Measurements from ENCODE around the gene VMA21. TPM values are rescaled to one million over a fixed set of nuclear protein-coding genes. Genes with fewer than 3 reads are reported as not detected.

VMA21 gene
- total RNA-seq, 1 experiment from 2014 or later = 77.2 TPM

Other genes starting within 250 kb of the VMA21 start
- not detected in 2 replicates for gene GPR50, start 220.6 kb upstream of the VMA21 start, total RNA-seq (2014; rRNA removed; shearing (Covaris generic))
- gene PASD1, start 166.5 kb downstream of the VMA21 start, total RNA-seq (2014; rRNA removed; shearing (Covaris generic)) = 63.8 and 65.8 TPM in 2 replicates